GM18867 (cell line): ENCODE measurements around the gene CA5B.
"Not testable (repeated sequence)": the region's sequence is repeated elsewhere in the genome, so short reads cannot be mapped to it uniquely, and the experiment has no call there.

Experiments used
- ATAC-seq: cut with Tn5 transposase; IDR thresholded peaks from one replicate; pipeline ENCODE4 v1.9.1; 2021; ENCODE audit warnings: mild to moderate bottlenecking, moderate library complexity; ENCODE audit not compliant: unreplicated experiment

CA5B gene

DNA sequence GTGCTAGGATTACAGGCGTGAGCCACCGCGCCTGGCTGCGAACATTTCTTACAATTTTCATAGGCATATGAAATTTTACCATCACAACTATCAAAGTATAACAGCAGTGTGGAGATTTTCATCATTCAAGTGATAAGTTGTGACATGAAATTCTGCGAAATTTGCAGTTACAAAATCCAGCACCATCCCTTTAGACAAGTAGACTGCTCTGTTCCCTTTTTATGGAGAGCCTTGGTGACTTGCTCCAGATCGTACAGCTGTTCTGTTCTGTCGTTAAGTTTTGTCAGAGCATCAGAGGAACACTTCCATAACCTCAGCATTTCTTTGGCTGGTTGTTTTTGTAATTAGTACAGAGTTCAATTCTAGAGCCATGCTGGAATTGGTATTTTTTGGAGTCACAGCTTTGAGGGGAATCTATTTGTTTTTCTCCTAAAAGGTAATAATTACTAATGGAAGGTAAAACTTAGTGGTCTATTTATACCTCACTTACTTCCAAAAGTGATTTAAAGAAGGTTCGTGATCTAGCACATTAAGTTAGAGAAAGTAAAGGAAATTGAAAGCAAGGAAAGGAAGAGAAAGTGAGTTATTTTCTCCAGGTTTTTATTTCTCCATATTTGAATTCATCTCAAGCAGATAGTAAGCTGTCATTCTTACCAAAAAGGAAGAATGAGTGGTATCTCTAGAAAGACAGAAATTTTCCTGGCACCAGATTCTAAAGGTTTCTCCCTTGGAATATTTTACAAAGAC is 74.3 kb downstream of the CA5B start:
- no peak for ATAC-seq

DNA sequence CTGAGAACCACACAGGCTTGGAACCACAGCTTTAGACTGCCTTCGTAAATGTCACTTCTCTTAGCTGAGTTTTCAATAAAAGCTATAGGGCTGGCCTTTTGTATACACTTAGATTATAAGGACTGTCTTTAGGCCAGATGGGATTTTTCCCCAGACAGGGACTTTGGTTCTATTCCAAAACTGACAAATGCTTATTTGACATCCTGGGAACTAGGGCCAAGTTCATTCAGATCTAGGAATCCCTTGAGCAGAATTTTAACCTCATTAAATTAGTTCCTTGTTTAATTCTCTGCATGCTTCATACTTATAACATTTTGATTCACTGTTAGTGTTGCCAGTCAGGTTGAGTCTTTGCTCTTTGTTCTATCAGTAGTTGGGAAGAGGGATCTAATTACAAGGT is 75.3 kb downstream of the CA5B start:
- no peak for ATAC-seq

DNA sequence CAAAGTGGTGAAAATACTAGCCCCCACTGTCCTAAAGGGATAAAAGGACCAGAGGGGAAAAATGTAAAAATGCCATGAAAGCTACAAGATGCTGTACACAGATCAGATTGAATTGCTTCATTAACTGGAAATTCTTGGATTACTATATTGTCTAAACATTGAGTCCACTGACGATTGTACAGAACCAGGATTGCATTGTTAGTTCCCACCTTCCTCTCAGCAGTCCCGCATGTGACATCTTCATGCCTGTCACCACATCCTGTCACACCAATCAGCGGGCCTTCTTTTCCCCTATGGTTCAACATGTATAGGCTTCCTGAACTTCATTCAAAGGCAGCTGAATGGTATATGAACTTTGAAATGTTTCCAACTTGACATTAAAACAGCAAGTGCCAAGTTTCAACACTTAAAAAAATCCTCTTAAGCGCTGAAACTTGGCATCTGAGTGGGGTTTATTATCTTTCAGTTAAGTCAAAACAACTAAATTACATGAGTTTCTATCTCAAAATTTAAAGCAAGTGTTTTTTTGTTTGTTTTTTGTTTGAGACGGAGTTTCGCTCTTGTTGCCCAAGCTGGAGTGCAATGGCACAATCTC is 76.8 kb downstream of the CA5B start:
- ATAC-seq = no peak

DNA sequence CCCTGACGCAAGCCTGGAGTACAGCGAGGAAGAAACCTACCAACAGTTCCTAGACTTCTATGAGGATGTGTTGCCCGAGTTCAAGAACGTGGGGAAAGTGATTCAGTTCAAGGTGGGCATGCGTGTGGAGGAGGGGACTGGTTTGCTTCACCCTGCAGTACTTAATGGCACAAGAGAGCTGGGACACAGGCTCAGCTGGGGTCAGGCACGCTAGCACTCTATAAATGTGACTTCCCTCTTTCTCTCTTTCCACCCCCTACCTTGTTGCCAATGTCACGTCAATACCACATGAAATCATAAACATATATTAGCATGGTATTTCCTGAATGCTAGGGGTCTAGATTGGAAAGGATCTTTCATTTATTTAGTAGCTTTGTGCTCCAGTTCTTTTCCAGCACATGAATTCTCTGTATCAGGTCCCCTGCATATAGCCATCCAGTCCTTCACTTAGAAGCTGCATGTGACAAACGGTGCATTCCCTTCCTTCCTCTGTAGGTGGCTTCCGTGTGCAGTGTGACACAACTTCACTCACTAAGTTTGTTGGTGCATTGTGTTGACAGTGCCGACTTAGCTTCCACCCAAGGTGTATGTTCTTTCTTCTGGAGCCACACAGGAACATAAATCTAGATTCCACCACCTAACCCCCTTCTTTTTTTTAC is 77.8 kb downstream of the CA5B start:
- peak; percentile 88 for ATAC-seq

DNA sequence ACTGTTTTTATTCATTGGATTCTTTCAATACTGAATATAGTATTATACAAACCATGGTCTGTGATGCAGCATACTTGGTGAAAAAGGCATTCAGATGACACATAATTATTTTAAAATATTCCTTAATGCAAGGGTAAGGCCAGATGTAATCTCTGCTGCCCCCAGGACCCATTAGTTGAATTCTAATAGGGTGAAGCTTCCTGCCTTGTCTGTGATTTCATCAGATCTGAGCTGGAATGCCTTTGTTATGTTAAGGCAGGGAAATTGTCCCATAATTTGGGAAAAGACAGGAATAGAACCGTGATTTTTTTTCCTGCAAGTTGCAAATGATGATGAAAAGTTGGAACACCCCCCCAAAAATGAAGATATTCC is 78.4 kb downstream of the CA5B start:
- ATAC-seq = no peak

DNA sequence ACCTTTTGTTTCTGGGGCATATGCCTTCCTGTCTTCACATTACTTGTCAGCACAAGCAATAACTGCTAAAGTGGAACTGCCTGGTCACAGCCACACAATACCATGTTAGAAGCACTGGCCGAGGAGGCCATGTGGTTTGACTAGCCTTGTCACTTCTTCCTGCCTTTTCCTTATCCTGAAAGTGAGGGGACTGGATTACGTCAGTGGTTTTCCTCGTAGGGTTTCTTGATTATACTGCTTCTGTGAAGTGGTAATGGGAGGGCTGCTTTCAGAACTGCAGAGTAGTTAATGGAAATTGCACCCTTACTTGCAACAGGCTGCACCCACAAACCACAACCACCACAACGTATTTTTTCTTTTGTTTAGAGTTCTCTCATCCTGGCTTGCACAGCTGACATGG is 78.8 kb downstream of the CA5B start:
- ATAC-seq = no peak

DNA sequence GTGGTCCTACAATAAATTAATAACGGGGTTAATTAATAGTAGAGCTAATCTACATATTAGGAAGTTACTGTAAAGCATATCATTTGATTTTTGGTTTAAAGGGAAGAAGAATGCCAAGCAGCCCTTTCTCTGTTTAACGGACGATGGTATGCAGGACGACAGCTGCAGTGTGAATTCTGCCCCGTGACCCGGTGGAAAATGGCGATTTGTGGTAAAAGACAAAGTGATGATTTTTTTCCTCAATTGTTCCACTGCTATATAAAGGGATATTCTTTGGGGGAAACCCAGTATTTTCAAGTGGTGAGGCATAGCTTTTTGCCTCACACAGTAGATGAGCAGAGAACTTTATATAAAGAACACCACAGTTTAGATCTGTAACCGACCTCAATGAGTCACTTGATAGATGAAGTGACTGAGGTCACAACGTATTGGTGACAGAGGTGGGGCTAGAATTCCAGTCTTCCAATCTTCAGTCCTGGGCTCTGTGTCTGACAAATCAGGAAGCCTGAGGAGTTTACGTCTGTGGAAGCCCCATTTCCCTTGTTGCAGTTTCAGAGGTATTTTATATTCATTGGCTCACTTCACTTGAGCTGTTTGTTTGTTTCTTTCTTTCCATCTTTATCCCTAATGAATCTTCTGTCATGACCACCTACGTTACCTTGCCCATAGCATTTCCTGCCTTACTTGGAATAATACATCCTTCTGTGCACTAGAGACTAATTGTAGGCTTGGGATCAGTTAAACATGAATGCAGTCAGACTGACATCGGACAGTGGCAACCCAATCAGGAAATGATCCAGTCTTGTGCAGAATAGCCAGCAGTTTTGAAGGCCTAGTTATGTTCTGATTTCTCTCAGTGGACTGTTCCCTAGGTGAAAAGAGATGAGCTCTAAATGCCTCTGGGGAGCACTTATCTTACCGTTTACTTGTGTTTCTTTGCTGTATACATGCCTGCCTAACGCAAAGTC is 82.3 kb downstream of the CA5B start:
- ATAC-seq = no peak

DNA sequence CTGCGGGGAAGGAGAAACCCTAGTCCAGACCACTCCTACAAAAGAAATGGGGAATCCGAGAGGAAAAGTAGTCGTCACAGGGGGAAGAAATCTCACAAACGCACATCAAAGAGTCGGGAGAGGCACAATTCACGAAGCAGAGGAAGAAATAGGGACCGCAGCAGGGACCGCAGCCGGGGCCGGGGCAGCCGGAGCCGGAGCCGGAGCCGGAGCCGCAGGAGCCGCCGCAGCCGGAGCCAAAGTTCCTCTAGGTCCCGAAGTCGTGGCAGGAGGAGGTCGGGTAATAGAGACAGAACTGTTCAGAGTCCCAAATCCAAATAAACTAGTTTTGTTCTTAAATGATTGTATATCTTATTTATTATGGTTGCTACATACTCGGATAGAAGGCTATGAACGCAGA is 84.9 kb downstream of the CA5B start:
- no peak for ATAC-seq

DNA sequence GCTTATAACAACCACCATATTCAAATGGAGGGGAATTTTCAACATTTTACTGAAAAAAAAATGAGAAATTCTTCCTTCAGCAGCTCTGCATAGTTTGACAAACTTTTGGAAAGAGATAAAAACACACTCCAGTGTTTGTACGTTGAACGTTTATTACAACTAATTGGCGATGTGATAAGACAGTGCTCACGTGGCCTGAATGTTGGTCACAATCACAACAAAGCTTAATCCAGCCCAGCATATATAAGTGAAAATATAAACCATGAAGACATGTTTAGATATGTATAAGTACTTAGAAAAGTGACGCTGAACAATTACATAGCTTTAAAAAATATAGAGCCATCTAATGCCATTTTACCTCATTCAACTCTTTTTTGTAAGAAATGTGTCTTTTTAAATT is 87.9 kb downstream of the CA5B start:
- ATAC-seq = no peak

DNA sequence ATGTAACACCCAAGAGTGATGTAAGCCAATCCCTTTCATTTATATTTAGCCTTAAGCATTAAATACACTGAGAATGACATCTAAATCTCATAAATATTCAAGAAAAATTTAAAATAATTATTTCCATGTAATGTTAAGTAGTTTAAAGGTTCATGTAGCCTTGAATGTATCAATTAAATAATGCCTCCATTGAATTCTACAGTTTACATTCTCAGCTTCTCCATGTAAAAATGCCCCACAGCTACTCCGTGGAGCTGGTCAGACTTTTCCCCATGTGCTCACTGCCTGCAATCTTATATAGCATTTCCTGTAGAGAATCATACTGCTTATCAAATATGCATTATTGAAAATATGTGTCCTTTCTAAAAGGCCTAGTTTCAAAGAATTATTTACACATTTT is 91.1 kb downstream of the CA5B start:
- ATAC-seq = no peak

DNA sequence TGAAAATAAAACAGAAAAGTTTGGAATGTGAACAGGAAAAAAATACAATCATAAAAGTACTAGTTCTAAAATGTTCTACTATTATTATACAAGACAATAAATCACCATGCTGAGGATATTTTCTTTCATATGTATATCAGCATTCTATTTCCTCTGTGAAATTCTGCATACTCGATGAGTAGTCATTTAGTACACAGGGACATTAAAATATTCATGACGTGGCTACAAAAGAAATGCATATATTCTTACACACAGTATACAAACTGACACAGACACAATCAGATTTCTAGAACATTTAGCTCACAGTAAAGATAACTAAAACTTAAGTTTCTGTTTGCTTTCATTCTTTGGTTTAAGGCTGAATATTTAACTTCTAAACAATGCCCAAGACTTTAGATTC is 93.3 kb downstream of the CA5B start:
- not testable (repeated sequence) for ATAC-seq

DNA sequence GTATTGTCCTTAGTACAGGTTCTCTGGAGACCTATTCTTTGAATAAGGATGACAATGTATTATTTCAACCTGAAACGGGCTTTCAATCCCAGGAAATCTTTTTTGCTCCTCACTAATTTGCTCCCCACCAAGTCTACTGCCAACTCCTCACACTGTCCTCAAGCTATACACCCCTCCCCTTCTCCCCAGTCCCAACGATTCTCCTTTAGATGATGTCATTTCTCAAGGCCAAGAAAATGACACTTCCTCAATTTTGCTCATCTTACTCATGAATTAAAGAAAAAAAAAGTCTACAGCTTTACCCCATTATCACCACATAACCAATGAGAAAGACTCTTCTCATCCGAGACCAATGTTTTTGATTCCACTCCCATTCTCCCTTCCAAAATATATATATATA is 96.0 kb downstream of the CA5B start:
- no peak for ATAC-seq

DNA sequence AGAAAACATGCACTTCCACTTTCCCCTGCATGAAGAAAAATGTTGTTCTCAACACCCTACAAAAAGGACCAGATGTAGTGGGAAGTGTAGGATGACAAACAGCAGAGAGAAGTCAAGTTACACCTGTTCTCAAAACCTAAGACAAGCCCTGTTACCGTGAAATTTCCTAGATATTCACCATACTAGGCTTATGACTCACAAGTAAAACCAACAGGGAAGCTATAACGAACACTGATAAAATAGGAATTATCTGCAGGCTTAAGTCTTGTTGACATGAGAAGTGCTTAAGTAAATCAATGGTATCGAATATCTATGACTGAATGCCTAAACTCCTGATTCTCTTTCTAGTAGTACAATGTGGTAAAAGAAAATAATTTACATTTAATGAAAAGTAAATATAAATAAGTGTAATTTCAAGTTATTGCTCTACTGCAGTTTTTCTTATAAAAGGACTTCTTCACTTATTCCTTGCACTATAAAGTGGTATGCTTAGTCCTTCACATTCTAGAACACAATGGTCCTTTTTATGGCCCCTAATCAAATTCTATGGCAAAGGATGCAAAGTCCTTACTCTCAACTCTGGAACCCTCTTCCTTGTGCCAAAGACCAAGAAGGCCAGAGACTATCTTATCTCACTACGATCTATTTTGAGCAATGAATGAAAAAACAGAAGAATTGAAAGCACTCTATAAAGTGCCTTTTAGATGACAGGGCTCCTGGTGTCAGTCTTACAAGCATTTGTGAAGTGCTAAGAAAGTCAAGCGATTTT is 96.9 kb downstream of the CA5B start:
- no peak for ATAC-seq
